Caco-2 (cell line): ENCODE results near the gene OVCA2. TPM values are rescaled to one million over a fixed set of nuclear protein-coding genes. Genes with fewer than 3 reads are reported as not detected.

Experiments
- BruUV-seq: library from RNA; stranded (reverse); fragments of 400-500 nt; replicated peaks from 2 replicates; lab custom pipeline; 2021; lab: Mats Ljungman, UMichigan
- CTCF ChIA-PET: fragments of 300-600 bp; sonication (Branson Sonifier 250); formaldehyde crosslinking; loops from one replicate; lab custom pipeline; 2022; ENCODE audit warnings: antibody characterized with exemption; lab: Charles Lee
- POLR2A ChIA-PET: fragments of 300-600 bp; sonication (Branson Sonifier 250); formaldehyde crosslinking; loops from one replicate; lab custom pipeline; 2022; ENCODE audit warnings: antibody characterized with exemption; lab: Charles Lee
- DNase-seq, 2 experiments: peaks; one replicate each; pipeline versions ENCODE4 v3.0.0 to v3.0.0-alpha.2; 2020 to 2022
- H3K27me3 ChIP-seq: replicated peaks from 2 replicates; pipeline ENCODE4 v1.6.0; 2011; ENCODE audit warnings: low read length; ENCODE audit not compliant: control insufficient read depth, insufficient read depth
- H3K36me3 ChIP-seq: 2 replicates; pipeline ENCODE4 v1.5.1; 2011; ENCODE audit warnings: low read length; ENCODE audit not compliant: control insufficient read depth, insufficient read depth
- H3K4me1 ChIP-seq: fragments of 250-450 bp; sonication (Bioruptor Pico); 2 replicates; pipeline ENCODE4 v1.5.1; 2020; ENCODE audit warnings: mild to moderate bottlenecking
- H3K4me3 ChIP-seq: 2 replicates; pipeline ENCODE4 v1.5.1; 2011; ENCODE audit warnings: low read depth, mild to moderate bottlenecking, control low read depth, low read length
- H3K9me3 ChIP-seq: fragments of 250-450 bp; sonication (Bioruptor Pico); 2 replicates; pipeline ENCODE4 v1.5.1; 2020; ENCODE audit warnings: mild to moderate bottlenecking, moderate library complexity
- H3K27ac Mint-ChIP-seq: one replicate; pipeline ENCODE4 v1.8.0; 2022; ENCODE audit warnings: mixed read lengths; ENCODE audit not compliant: unreplicated experiment
- H3K27me3 Mint-ChIP-seq: one replicate; pipeline ENCODE4 v1.8.0; 2022; ENCODE audit warnings: mixed read lengths; ENCODE audit not compliant: insufficient read depth, unreplicated experiment
- H3K36me3 Mint-ChIP-seq: one replicate; pipeline ENCODE4 v1.8.0; 2022; ENCODE audit warnings: mild to moderate bottlenecking, mixed read lengths; ENCODE audit not compliant: insufficient read depth, unreplicated experiment
- H3K4me1 Mint-ChIP-seq: one replicate; pipeline ENCODE4 v1.8.0; 2022; ENCODE audit warnings: low read depth, mixed read lengths; ENCODE audit not compliant: unreplicated experiment
- H3K4me3 Mint-ChIP-seq: one replicate; pipeline ENCODE4 v1.8.0; 2022; ENCODE audit warnings: mild to moderate bottlenecking, moderate library complexity, mixed read lengths; ENCODE audit not compliant: unreplicated experiment
- H3K9me3 Mint-ChIP-seq: one replicate; pipeline ENCODE4 v1.8.0; 2022; ENCODE audit warnings: mixed read lengths; ENCODE audit not compliant: unreplicated experiment
- CTCF ChIP-seq, 2 experiments: fragments of 200-600 bp in 1 of 2; IDR thresholded peaks; 1 replicate in 1 of 2; 2 replicates in 1 of 2; pipeline versions ENCODE4 v1.5.1 to v1.8.0; 2011 to 2022; ENCODE audit warnings: antibody characterized with exemption in 1 of 2, control low read depth in 1 of 2, inconsistent platforms in 1 of 2, low read depth in 1 of 2, low read length in 1 of 2, mild to moderate bottlenecking in 1 of 2, moderate library complexity in 1 of 2; ENCODE audit not compliant: insufficient read depth in 1 of 2, severe bottlenecking in 1 of 2, unreplicated experiment in 1 of 2
- intact Hi-C: fragments of 100-400 bp; cut with micrococcal nuclease; formaldehyde crosslinking; loops from one replicate; pipeline ENCODE4 v1.10.0; 2022; ENCODE audit not compliant: unreplicated experiment
- total RNA-seq: library from RNA; stranded (reverse); gene quantifications from 2 replicates; pipeline ENCODE4 v1.2.3, GENCODE V29; 2022

OVCA2 gene
- total RNA-seq, 1 experiment from 2014 or later: 39.3 TPM

DNA sequence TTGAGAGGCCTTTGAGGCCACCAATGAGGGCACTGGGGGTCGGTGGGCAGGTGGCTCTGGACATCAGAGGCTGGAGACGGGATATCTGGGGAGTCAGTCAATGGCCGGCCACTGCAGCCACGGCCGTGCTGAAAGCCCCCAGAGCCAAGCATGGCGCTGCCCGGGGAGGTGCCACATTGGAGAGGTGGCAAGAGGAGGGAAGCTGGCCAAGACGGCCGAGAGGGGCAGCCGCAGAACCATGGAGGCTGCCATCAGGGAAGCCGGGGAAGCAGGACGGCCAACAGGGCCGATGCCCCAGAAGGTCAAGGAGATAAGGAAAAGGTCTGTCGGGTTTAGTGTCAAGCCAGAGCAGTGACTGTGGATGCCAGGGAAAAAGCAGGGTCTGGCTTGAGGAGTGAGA lies 26.5 kb upstream of the OVCA2 start:
- Mint-ChIP-seq H3K9me3 (peaks cover 10% of the 10 kb centered on the region), H3K36me3 (no peaks in the 10 kb centered on the region), H3K4me1 (no peaks in the 10 kb centered on the region), H3K4me3 (no peak overlapping the region), H3K27ac (no peak overlapping the region), H3K27me3 (peaks cover 13% of the 10 kb centered on the region)
- no peak for DNase-seq
- BruUV-seq: no TSS peak
- TF ChIP-seq CTCF (IDR thresholded peaks at IDR 0.05; ENCODE audit: insufficient read depth in 1 of 2, low read depth in 1 of 2, low read length in 1 of 2, severe bottlenecking in 1 of 2, unreplicated experiment in 1 of 2): no peak
- Histone ChIP-seq H3K4me3 (no peak overlapping the region), H3K4me1 (no peaks in the 10 kb centered on the region), H3K27me3 (no peaks in the 10 kb centered on the region; the same call in 1 of the 2 replicates), H3K36me3 (no peaks in the 10 kb centered on the region), H3K9me3 (0 out of 2 replicates have a peak, but pooled peaks cover 8% of the 10 kb centered on the region)
- CTCF ChIA-PET: no interaction called here
- intact Hi-C loops: no loop called here
- POLR2A ChIA-PET: no interaction called here

DNA sequence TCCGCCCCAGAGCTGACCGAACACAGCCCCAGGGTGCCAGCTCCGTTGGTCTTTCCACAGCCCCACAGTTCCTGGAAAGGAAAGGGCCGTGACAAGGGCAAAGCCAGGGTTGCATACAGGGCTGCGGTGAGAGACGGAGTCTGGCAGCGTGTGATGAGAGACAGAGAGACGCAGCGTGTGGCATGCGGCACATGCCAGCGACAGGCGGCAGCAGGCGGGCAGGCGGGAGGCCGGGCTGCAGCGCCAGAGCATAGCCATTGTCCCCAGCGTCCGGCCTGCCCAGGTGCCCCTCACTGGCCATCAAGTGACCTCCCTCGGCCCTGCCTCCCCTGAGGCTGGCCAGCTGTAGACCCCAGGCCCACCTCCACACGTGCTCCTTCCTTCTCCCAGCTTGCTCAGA lies 25.3 kb upstream of the OVCA2 start:
- CTCF ChIA-PET: no interaction called here
- Mint-ChIP-seq H3K27me3 (peaks cover 13% of the 10 kb centered on the region), H3K36me3 (no peaks in the 10 kb centered on the region)

GRCh38 chr17:2017274-2017941 lies 24.4 kb upstream of the OVCA2 start:
- no TSS peak for BruUV-seq
- no peak for DNase-seq
- Mint-ChIP-seq H3K36me3 (no peaks in the 10 kb centered on the region), H3K9me3 (peaks cover 6% of the 10 kb centered on the region), H3K4me3 (no peak overlapping the region), H3K27ac (no peak overlapping the region), H3K4me1 (no peaks in the 10 kb centered on the region), H3K27me3 (peaks cover 13% of the 10 kb centered on the region)
- CTCF ChIA-PET: no interaction called here
- POLR2A ChIA-PET: no interaction called here
- no peaks in the 10 kb centered on the region for H3K36me3 ChIP-seq
- intact Hi-C loops: no loop called here
- no peaks in the 10 kb centered on the region for H3K4me1 ChIP-seq
- H3K4me3 ChIP-seq: no peak overlapping the region
- peaks cover 2% of the 10 kb centered on the region; the same call in 1 of the 2 replicates for H3K27me3 ChIP-seq
- no peak for TF ChIP-seq CTCF (IDR thresholded peaks at IDR 0.05; ENCODE audit: insufficient read depth in 1 of 2, low read depth in 1 of 2, low read length in 1 of 2, severe bottlenecking in 1 of 2, unreplicated experiment in 1 of 2)
- H3K9me3 ChIP-seq: 0 out of 2 replicates have a peak, but pooled peaks cover 8% of the 10 kb centered on the region

More for the DNA sequence above, 25.3 kb upstream of the OVCA2 start:
- Mint-ChIP-seq H3K4me3 (no peak overlapping the region), H3K9me3 (peaks cover 10% of the 10 kb centered on the region), H3K4me1 (no peaks in the 10 kb centered on the region), H3K27ac (no peak overlapping the region)
- no TSS peak for BruUV-seq
- Histone ChIP-seq H3K36me3 (no peaks in the 10 kb centered on the region), H3K4me1 (no peaks in the 10 kb centered on the region), H3K4me3 (no peak overlapping the region), H3K9me3 (0 out of 2 replicates have a peak, but pooled peaks cover 8% of the 10 kb centered on the region), H3K27me3 (peaks cover 2% of the 10 kb centered on the region; the same call in 1 of the 2 replicates)
- DNase-seq: no peak
- POLR2A ChIA-PET: no interaction called here
- no peak for TF ChIP-seq CTCF (IDR thresholded peaks at IDR 0.05; ENCODE audit: insufficient read depth in 1 of 2, low read depth in 1 of 2, low read length in 1 of 2, severe bottlenecking in 1 of 2, unreplicated experiment in 1 of 2)
- intact Hi-C loops: no loop called here
